Measurements from ENCODE around the gene OARD1. TPM values are rescaled to one million over a fixed set of nuclear protein-coding genes. Genes with fewer than 3 reads are reported as not detected.

The OARD1 gene
- total RNA-seq, 1 donor from 2014 or later: 15.4 TPM

DNA sequence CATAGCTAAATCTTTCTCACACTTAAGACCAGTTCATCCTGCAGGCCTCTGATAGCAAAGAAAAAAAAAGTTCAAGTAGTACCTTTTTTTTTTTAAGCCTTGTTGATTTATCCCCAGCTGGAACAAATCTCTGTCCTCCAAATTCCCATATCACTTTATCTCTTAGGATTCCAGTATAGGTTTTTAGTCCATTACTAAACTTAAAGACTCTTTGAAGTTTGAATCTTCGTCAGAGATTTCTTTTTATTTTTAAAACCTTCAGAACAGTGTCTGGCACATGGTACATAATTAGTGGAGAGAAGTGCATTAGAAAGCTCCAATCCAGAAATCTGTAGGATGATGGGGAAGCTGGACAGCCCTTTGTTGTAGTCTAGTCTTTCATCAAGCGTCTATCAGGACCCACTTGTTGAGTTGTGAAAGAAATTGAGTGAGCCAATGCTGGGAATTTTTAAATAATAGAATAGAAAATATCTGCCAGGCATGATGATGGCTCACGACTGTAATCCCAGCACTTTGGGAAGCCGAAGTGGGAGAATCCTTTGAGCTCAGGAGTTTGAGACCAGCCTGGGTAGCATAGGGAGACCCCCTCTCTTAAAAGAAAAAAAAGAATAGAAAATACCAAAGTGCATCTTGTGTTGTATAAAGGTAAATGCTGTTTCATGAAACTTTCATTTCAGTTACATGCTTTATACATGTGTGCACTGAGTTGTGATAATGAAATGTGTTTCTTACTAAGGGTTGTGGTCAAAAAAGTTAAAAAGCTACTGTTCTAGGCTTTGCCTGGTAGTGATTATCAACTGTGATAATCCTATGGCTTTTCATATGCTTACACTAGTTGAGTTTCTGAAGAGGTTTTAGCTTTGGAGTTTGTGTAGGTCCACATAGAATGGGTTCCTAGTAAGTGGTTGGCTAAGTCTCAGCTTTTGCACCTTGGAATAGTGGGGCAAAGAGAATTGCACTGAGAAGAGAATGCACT is 3.8 kb upstream of the OARD1 start:
- intact Hi-C loops (cut with DNase I): no loop called here
- DNase-seq (ENCODE audit: low spot score): no peak

DNA sequence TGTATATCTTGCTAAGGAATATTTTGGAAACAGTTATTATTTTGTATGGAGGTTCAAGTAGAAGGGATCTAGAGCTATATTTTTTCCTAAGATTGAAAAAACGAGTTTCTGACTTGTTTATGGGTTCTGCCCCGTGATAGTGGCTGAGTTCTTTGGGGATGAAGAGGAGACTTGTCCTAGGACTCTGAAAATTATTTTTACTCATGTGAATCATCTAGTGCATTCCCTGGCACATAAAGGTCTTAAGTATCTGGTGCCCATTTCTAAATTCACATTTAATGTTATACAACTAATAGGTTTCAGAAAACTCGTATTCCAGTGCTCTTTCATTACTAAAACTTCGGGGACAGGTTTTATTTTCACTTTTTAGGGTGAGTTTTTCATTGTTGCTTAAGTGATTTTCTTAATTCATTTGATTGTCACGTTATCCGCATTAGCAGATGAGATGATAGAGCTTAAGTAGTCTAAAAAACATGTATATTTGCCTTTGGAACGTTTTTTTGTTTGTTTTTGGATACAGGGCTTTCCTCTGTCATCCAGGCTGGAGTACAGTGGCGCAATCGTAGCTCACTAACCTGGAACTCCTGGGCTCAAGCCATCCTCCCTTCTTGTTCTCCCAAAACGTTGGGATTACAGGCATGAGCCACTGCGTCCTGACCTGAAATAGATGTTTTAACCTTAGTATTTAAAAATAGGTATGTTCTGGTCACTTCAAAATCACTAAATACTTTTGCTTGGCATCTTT is 2.7 kb upstream of the OARD1 start:
- DNase-seq (ENCODE audit: low spot score): no peak

DNA sequence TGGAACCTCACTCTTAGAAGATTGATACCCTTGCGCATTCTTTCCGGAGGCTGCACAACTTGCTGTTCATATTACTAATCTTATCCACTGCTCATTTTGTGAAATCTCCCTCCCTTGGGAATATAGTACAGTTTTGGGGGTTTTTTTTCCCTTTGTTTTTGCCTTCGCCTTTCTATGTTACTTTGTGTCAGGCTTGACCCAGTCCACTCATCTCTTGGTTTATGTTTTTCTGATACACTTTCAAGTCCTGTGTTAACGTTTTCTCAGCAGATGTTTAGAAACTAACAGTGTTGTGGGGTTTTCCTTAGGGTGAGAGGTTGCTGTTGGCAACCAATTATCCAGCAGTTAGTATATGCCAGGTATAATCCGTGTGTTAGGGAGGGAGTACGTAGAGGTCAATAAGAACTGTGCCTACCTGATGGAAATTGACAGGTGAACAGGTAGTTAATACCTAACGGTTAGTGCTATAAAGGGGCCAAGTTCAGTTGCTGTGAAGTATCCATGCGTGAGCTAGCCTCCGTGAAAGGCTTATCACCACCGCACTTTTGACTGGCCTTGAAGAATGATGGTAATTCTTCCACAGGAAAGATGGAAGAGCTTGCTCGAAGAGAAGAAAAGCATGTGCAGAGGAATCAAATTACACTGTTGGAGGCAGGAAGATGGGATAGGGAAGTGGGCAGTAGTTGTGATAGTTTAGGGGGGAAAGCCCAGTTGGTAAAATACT is 2.0 kb upstream of the OARD1 start:
- intact Hi-C loops (cut with DNase I): no loop called here
- no peak for DNase-seq (ENCODE audit: low spot score)

More for the DNA sequence above, 2.7 kb upstream of the OARD1 start:
- intact Hi-C loops (cut with DNase I): no loop called here

DNA sequence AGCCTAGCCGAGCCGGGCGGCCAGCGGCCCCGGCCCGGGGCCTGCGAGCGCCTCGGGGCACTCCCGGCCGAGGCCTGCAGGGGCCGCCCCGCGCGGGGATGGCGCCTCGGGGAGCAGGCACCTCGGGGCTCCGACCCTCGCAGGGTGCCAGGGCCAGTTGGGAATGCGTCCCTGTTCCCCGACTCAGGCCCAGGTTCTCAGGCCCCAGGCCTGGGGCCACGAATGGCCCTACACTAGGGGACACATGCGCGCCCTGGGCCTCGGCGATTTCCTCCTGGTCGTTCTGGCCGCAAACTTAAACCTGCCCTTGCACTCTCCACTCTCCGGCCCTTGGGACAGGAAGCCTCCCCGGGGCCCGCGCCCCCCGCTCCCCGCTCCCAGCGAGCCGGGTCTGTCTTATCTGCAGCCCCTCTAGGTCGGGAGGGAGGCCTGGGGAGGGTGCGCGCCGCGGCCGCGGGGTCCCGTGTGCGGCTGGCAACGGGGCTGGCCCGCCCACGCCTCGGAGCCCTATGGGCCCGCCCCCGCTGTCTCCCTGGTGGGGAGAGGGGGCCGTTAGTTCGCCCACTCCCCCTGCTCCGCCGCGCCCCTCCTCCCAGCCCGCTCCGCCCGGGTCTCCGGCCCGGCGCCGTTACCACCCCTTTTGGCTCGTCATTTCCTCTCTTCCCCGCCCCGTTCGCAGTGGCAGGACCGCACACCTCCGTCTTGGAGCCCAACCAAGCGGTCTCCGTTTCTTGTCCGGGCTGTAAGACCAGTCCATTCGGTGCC is 1.2 kb upstream of the OARD1 start:
- intact Hi-C loops (cut with DNase I): no loop called here
- DNase-seq (ENCODE audit: low spot score): peak; percentile 95

DNA sequence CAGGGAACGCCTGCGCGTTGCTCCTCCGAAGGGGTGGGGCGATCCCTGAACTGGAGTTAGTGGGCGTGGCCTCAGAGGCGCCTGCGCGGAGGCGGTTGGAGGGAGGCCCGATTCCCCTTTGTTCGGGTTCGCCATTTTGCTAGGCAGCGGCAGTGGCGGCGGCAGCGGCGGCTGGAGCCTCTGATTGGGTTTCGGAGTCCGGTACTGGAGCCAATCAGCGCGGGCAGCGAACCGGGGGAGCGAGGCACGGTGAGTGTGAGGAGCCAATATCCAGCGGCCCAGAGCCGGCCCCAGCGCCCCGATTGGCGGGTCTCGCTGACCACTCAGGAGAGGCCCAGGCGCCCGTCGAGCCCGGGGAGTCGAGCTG is 663 bp upstream of the OARD1 start, which contains the start of gene NFYA:
NFYA (plus strand) TSS at position 139 of the 367 bp plus-strand sequence. CDS start 6,116 bp downstream, outside the sequence.
- intact Hi-C loops (cut with DNase I): loop anchor here (1.0 kb wide), 1 partner anchor 20 kb away; the partner anchor contains the start of gene APOBEC2

DNA sequence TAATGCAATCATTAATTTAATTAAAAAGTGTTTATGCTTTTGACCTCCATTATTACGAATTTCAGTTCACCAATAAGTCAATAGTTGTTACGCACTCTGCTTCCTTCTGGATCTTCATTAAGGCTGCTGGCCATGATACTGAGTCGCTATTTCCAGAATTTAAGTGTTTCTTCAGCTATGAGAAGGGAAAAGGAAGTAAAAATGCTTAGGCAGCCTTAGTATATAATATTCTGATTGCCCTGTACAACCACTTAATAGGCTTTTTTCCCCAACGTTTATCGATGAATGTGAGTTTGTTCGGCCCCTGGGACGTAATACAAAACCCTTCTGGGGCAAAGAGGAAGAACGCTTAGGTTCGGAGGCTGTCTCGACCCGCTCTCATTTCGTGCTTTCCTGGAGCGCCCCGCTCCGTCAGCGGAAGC is 644 bp downstream of the OARD1 start:
- DNase-seq (ENCODE audit: low spot score): peak; percentile 91
- intact Hi-C loops (cut with DNase I): loop anchor here (2.0 kb wide), 1 partner anchor 43 kb away; no protein-coding TSS in a partner anchor

More for the DNA sequence above, 663 bp upstream of the OARD1 start, which contains the start of gene NFYA:
- peak; percentile 100 for DNase-seq (ENCODE audit: low spot score)

DNA sequence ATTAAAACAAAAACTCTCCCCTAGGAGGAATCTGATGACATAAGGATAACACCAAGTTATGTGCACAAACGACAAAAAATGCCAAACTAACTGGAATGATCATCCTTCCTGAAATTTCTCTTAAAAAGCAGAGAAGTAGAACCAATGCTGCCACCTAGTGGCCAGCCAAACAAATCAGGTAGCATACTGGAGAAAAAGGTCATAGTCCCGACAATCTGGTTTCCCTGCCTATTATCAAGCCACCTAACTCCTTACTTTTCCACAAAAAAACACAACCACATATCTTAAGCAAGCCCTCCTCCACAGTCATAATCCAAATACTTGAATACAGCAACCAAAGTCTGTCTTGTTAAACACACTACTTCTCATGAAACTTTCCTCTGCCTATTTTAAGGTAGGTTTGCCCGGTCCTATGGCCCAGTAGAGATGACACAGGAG is 5.3 kb downstream of the OARD1 start:
- intact Hi-C loops (cut with DNase I): loop anchor here (5.0 kb wide), 2 partner anchors 65 to 170 kb away; no protein-coding TSS in a partner anchor

DNA sequence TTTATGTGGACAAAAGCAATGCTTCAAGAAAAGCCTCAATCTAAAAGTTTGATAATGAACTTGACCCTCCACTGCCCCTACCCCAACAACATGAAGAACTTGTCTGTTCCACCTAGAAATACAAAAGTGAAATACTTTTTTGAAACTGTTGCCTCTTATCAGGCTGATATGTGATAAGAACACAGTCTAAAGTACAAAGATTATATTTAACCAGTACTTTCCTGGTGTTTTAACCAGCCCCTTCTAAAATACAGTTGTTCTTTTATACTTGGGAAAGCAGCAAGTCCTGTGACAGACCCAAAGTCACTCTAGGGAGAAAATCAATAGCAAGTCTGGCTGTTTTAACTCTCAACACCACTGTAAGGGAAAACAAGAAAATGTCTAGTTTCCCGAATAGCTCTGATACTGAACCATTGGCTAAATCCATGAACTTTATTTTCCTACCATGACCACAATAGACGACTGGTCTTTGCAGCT is 6.6 kb downstream of the OARD1 start:
- intact Hi-C loops (cut with DNase I): loop anchor here (5.0 kb wide), 2 partner anchors 63 to 168 kb away; no protein-coding TSS in a partner anchor
- no peak for DNase-seq (ENCODE audit: low spot score)

More for the DNA sequence above, 5.3 kb downstream of the OARD1 start:
- DNase-seq (ENCODE audit: low spot score): peak; percentile 85

DNA sequence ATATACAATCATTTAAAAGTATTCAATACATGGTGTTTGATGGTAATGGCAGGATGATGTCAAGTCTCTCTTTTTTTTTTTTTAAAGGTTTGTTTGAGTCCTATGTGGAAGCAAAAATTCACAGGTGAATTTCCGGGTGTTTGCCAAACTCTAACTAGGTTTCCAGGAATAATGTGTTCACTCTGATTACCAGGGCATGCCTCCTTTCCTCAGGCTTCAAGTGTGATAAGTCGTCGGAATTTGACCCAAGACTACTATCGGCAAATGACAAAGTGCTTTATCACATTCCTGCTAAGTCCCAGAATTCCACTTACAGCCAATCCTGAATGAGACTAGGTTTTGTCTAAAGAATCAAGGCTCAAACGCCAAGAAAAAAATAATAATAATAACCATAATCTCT is 7.3 kb downstream of the OARD1 start:
- no peak for DNase-seq (ENCODE audit: low spot score)
- intact Hi-C loops (cut with DNase I): loop anchor here (5.0 kb wide), 2 partner anchors 63 to 168 kb away; no protein-coding TSS in a partner anchor

DNA sequence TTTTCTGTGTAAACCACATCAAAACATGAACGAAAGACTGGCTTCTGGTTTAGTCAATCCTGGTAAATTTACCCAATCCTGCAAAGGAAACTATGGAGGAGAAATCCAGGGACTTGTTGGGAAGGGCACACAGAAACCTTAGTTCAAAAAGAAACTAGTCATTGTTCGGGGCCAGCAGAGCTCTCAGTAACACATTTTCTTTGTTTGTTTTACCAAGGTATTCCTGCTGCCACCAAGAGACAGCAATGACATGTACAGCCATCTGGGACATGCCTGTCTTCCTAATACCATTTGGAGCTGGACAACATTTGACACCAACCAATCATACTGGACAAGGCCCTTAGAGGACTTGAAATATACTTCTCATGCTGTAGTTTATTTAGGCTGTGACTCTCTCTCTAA is 8.3 kb downstream of the OARD1 start:
- intact Hi-C loops (cut with DNase I): no loop called here
- no peak for DNase-seq (ENCODE audit: low spot score)

DNA sequence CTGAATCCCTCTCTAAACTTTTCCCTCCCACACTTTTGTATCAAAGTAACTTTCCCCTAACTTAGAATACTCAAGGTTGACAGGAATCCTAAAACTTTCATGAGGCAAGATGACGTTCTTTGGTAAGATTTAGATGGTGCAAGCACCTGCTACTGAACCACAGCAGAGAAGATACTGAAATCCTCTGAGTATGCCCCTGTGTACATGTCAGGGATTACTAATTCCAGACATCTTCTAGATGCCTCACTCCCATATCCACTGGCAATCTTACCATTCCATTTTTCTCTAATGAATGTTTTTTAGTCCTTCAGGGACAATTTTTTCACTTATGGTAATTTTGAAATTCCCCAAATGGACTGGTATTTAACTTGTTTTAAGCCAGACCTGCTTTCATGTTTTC is 10.1 kb downstream of the OARD1 start:
- no peak for DNase-seq (ENCODE audit: low spot score)
- intact Hi-C loops (cut with DNase I): no loop called here

DNA sequence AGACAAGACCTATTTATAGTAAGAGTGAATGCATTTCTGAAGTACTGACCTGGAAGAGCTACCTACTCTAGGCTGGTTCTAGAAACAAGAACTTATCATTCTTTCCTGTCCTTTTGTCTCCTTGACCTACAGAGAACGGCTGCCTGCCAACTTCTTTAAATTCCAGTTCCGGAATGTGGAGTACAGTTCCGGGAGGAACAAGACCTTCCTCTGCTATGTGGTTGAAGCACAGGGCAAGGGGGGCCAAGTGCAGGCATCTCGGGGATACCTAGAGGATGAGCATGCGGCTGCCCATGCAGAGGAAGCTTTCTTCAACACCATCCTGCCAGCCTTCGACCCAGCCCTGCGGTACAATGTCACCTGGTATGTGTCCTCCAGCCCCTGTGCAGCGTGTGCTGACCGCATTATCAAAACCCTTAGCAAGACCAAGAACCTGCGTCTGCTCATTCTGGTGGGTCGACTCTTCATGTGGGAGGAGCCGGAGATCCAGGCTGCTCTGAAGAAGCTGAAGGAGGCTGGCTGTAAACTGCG is 10.9 kb downstream of the OARD1 start:
- intact Hi-C loops (cut with DNase I): no loop called here
- peak; percentile 74 for DNase-seq (ENCODE audit: low spot score)

DNA sequence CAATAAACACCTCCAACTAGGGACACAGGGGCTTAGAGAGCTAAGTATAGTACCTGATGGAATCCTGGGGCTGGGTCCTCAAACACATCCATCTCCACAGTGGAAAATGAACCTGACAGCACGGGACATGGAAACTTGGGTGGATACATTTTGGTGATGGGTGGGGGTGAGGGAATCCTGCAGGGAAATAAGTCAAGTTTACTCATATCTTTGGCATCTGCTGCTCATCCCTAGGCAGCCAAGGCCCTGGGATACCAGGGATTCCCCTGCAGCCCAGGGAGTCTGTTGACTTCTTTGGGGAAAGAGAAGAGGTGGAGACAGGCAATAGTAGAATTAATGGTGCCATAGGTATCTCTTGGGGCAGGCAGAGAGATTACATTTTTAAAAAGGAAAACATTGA is 12.6 kb downstream of the OARD1 start:
- intact Hi-C loops (cut with DNase I): no loop called here
- DNase-seq (ENCODE audit: low spot score): no peak

DNA sequence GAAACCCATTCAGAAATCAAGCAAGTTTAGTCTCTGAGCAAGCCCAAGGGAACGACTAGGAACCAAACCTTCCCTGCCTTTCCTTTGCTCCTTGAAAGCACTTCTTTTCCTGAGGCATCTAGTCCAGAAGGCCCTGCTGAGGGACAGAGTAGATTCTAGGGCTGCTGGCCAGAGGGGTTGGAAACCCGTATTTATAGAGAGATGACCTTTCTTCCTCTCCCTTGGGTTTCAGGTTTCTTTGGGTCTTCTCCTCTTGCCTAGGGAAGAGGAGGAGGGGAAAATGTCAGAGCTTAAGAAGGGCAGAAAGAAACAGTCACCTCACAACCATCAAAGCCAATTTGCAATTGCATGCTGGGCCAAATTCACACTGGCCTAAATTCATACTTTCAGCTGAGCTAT is 13.4 kb downstream of the OARD1 start:
- DNase-seq (ENCODE audit: low spot score): no peak
- intact Hi-C loops (cut with DNase I): no loop called here

DNA sequence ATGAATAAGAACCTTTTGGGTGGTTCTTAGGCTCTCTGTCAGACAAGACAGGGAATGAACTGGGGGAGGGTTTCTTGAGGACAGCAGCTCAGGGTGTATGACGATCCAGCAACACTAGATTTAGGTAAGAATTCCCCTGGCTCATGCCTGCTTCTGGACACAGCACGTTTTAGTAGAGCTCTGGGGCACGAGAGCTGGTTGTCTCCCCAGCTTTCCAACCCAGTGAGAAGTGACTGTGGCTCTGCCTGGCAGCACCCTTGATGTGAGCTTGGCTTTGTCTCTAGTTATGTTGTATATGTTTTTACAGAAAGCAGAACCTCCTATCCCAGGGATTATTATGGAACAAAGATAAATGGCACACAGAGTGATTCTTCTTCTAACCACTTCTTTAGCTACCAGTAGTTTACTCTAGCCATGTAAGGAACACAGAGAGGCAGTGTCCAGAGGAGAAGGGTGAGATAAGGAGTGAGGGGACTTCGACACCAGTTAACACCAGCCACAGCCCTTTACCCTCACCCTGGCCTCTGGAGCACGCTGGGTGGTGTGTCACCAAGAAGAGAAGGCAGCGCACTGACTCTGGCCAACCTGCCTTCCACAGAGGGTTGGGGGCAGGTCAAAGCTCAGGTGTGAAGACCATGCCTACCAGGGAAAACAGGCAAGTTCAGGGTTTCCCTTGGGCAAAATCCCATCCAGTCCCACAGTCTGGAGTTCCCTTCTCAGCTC is 15.2 kb downstream of the OARD1 start:
- intact Hi-C loops (cut with DNase I): no loop called here
- peak; percentile 57 for DNase-seq (ENCODE audit: low spot score)

DNA sequence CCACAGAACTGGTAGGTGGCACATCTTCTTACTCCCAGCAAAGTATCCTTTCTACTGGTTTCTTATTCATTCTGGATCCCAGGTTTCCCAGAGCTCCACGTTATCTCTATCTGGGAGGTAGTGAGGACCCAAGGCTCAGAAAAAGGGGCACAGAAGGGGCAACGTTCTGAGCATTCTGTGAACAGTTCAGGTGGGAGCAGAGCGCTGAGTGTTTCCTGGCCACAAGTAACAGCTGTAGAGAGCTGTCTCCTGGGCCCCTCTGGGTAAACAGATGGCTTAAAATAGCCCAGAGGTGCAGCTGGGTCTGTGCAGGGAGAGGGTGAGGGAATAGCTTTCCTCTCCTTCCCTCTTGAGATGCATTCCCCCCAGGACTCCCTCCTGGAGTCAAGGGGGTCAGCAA is 17.0 kb downstream of the OARD1 start:
- intact Hi-C loops (cut with DNase I): no loop called here
- DNase-seq (ENCODE audit: low spot score): no peak

DNA sequence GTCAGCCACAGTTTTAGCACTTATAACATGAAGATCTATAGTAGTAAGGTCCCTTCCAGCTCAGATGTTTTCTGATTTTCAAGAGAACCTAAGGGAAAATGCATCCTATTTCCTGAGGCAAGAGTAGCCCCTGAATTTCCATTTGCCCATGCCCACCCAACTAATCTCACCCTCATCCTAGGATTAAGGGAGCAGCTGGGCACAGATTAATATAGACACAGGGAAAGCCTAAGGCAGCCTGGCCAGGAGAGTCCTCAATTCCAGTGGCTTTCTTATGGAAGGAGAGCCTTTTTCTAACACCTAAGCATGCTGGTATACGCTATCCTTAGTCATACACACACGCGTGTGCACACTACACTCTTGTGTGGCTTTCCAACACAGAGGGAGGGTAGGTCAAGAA is 17.6 kb downstream of the OARD1 start:
- no peak for DNase-seq (ENCODE audit: low spot score)
- intact Hi-C loops (cut with DNase I): no loop called here

DNA sequence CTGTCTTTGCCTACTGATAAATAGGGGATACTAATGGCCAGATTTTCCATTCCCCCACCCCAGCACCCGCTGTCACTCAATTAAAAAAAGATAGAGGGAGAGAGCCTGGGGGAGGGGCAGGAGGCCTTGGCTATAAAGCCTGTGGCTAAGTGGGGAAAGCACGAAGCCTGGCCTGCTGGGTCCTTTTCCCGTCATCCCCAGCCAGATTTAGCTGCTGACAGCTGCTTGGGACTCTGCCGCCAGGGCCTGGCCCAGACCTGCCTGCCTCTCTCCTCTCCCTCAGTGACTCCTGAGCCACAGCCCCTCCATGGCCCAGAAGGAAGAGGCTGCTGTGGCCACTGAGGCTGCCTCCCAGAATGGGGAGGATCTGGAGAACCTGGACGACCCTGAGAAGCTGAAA is 19.1 kb downstream of the OARD1 start, which contains the start of gene APOBEC2:
APOBEC2 (plus strand) TSS at position 162 of the 400 bp plus-strand sequence; CDS start at position 308, 146 bp downstream.
- intact Hi-C loops (cut with DNase I): loop anchor here (1.0 kb wide), 2 partner anchors 19 to 152 kb away; partner anchors contain the start of genes NFYA and OARD1
- peak; percentile 90 for DNase-seq (ENCODE audit: low spot score)
